Glutamatergic neuron (in vitro differentiated cells): Measurements from ENCODE around the gene ADCY2. TPM values are rescaled to one million over a fixed set of nuclear protein-coding genes. Genes with fewer than 3 reads are reported as not detected.

Source experiments
- DNase-seq: peaks from one replicate; pipeline ENCODE4 v3.0.0; 2022
- H3K27ac Mint-ChIP-seq: one replicate; pipeline ENCODE4 v1.8.0; 2020; ENCODE audit warnings: mild to moderate bottlenecking, mixed read lengths, inconsistent platforms; ENCODE audit not compliant: unreplicated experiment
- H3K27me3 Mint-ChIP-seq: one replicate; pipeline ENCODE4 v1.8.0; 2020; ENCODE audit warnings: mild to moderate bottlenecking, moderate library complexity, mixed read lengths, inconsistent platforms; ENCODE audit not compliant: unreplicated experiment
- H3K36me3 Mint-ChIP-seq: one replicate; pipeline ENCODE4 v1.8.0; 2020; ENCODE audit warnings: mild to moderate bottlenecking, mixed read lengths, inconsistent platforms; ENCODE audit not compliant: unreplicated experiment
- H3K4me1 Mint-ChIP-seq: one replicate; pipeline ENCODE4 v1.8.0; 2020; ENCODE audit warnings: mild to moderate bottlenecking, low read depth, mixed read lengths, inconsistent platforms; ENCODE audit not compliant: unreplicated experiment
- H3K4me3 Mint-ChIP-seq: one replicate; pipeline ENCODE4 v1.8.0; 2020; ENCODE audit warnings: mild to moderate bottlenecking, mixed read lengths, inconsistent platforms; ENCODE audit not compliant: unreplicated experiment
- H3K9me3 Mint-ChIP-seq: one replicate; pipeline ENCODE4 v1.8.0; 2020; ENCODE audit warnings: mild to moderate bottlenecking, moderate library complexity, mixed read lengths, inconsistent platforms; ENCODE audit not compliant: unreplicated experiment
- long read RNA-seq: library from polyadenylated mRNA; unstranded; transcript quantifications from one replicate; pipeline ENCODE4 v2.0.0, GENCODE V29; 2020; ENCODE audit not compliant: unreplicated experiment
- total RNA-seq: library from RNA; stranded (reverse); fragmentation: NEBNext Ultra II Directional; extraction: Animal tissue kit (Norgen Biotek cat#: 25700); gene quantifications from one replicate; pipeline ENCODE4 v1.2.1, GENCODE V29; 2021; ENCODE audit not compliant: unreplicated experiment
- TF ChIP-seq, protein P1 (sequence below): fragments of 200-600 bp; sonication (generic); IDR thresholded peaks from one replicate; pipeline ENCODE4 v1.5.0; 2021; ENCODE audit not compliant: partially characterized antibody, unreplicated experiment

ADCY2 gene
- 3.8 TPM for total RNA-seq
- long read RNA-seq, result 0 reads

DNA sequence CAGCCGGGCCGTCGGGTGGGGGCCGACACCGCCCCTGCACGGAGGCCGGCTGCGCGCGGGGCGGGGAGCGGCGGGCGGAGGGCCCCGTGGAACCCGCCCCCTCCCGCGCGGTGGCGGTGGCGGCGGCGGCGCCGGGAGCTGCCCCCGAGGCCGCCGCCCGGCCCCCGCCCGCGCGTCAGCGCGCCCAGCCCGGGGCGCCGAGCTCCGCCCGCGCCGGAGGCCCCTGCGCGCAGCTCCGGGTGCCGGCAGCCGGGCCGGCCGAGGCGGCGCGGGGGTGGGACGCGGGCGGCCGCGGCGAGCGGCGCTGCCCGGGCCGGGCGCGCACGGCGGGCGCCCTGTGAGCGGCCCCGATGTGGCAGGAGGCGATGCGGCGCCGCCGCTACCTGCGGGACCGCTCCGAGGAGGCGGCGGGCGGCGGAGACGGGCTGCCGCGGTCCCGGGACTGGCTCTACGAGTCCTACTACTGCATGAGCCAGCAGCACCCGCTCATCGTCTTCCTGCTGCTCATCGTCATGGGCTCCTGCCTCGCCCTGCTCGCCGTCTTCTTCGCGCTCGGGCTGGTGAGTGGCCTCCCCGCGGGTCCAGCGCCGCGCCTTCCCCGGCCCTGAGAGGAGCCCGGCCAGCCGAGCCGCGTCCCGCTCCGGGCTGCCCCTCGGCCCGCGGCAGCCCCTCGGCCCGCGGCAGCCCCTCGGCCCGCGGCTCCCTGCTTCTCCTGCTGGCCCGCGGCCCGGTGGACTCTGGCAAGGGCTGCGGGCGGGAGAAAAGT lies at the start of gene ADCY2:
ADCY2 (plus strand) TSS at position 192 of the 766 bp plus-strand sequence; CDS start at position 351, 159 bp downstream.
- Mint-ChIP-seq H3K4me1 (peaks cover 14% of the 10 kb centered on the region), H3K27ac (peak within 1 kb of the TSS; percentile 5), H3K4me3 (peak within 1 kb of the TSS; percentile 82), H3K9me3 (peaks cover 8% of the 10 kb centered on the region), H3K36me3 (no peaks in the 10 kb centered on the region), H3K27me3 (peaks cover 8% of the 10 kb centered on the region)
- TF ChIP-seq, protein P1, sequence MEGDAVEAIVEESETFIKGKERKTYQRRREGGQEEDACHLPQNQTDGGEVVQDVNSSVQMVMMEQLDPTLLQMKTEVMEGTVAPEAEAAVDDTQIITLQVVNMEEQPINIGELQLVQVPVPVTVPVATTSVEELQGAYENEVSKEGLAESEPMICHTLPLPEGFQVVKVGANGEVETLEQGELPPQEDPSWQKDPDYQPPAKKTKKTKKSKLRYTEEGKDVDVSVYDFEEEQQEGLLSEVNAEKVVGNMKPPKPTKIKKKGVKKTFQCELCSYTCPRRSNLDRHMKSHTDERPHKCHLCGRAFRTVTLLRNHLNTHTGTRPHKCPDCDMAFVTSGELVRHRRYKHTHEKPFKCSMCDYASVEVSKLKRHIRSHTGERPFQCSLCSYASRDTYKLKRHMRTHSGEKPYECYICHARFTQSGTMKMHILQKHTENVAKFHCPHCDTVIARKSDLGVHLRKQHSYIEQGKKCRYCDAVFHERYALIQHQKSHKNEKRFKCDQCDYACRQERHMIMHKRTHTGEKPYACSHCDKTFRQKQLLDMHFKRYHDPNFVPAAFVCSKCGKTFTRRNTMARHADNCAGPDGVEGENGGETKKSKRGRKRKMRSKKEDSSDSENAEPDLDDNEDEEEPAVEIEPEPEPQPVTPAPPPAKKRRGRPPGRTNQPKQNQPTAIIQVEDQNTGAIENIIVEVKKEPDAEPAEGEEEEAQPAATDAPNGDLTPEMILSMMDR, result no peak
- DNase-seq, result peak; percentile 55

DNA sequence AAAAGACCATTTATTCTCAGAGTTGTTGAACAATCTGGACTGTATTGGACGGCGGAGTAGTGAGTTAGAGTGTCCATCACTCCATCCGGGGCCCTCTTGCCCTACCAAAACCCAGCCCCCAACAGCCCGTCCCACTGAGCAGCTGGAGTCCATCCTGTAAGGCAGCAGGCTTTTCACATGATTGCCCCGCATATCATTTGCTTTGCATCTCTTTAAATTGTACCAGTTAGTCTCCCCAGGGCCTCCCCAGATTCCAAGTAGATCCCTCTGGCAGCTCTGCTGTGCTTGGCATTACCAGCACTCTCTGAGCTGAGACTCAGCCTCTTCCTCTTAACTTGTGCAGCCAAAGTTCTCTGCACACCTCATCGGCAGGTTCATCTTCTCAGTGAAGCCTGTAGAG lies 48.6 kb upstream of the ADCY2 start:
- peaks cover 24% of the 10 kb centered on the region for H3K4me1 Mint-ChIP-seq
- TF ChIP-seq, protein P1, result no peak
- peak; percentile 45 for DNase-seq
- H3K36me3 Mint-ChIP-seq, result peaks cover 13% of the 10 kb centered on the region
- H3K27ac Mint-ChIP-seq, result peak overlapping the region; percentile 75
- H3K9me3 Mint-ChIP-seq, result peaks cover 2% of the 10 kb centered on the region
- H3K4me3 Mint-ChIP-seq, result no peak overlapping the region
- peaks cover 1% of the 10 kb centered on the region for H3K27me3 Mint-ChIP-seq

DNA sequence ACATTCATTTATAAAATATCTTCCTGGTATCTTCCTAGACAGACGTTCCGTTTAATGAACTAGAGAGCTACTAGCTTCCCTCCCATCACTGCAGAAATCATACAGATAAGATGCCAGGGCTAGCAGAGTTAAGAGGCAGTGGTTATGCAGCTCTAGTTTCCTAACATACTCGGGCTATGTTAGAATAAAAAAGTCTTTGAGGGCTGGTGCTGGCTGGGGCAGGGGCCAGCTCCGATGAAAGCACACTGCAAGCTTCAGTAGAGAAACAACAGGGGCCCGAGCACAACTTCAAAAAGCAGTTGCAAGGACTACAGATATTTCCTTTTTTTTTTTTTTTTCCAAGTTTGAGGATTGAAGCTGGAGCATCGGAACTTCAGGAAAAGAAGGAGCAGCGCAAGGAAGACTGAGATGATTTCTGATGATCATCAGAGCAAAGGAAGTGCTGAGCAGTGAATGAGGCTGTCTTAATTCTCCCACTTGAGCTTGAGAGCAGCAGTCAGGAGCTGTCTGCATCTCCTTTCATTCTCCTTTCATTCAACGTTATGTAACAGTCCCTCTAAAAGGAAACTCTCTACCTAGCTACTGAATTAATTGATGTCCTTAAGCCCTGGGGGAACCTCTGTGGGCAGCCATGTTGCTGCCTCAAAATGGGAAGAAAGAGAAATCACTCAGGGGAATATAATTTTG lies 47.6 kb upstream of the ADCY2 start:
- Mint-ChIP-seq H3K9me3 (peaks cover 2% of the 10 kb centered on the region), H3K4me1 (peaks cover 24% of the 10 kb centered on the region), H3K36me3 (peaks cover 10% of the 10 kb centered on the region), H3K27ac (peak overlapping the region; percentile 71), H3K4me3 (peak overlapping the region; percentile 70), H3K27me3 (peaks cover 1% of the 10 kb centered on the region)
- TF ChIP-seq, protein P1, result no peak
- no peak for DNase-seq

DNA sequence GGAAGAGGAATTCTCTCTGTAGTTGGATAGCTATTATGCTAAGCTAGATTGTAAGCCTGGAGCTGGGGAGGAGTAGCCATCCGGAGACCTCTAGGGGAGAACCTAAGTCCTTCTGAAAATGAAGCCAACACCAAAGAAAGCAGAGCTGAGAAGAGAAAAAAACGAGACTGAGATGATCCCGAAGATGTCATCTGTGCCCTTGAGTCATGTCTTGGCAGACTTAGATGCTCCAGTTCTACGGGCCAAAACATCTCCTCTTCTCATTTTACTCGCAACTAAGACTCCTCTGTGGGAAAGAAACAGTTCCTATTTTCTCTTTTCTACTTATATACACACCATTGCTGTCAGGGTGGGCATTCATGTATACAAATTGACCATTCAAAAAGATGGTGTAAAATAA lies 34.3 kb upstream of the ADCY2 start:
- H3K9me3 Mint-ChIP-seq, result no peaks in the 10 kb centered on the region
- no peaks in the 10 kb centered on the region for H3K27me3 Mint-ChIP-seq
- no peaks in the 10 kb centered on the region for H3K4me1 Mint-ChIP-seq
- TF ChIP-seq, protein P1, result no peak
- H3K27ac Mint-ChIP-seq, result no peak overlapping the region
- H3K4me3 Mint-ChIP-seq, result no peak overlapping the region
- DNase-seq, result no peak
- no peaks in the 10 kb centered on the region for H3K36me3 Mint-ChIP-seq
